K562 (cell line): ENCODE results near the gene ZNF618. TPM values are rescaled to one million over a fixed set of nuclear protein-coding genes. Genes with fewer than 3 reads are reported as not detected.

ENCODE experiments used
- ATAC-seq: fragments of 200-7000 bp; cut with Tn5 transposase; 3 replicates; pipeline ENCODE4 v1.9.1; 2020; ENCODE audit warnings: moderate library complexity
- BruUV-seq: library from RNA; stranded (reverse); fragments of 400-500 nt; replicated peaks from 2 replicates; lab custom pipeline; 2021; lab: Mats Ljungman, UMichigan
- CTCF ChIA-PET: fragments of 300-600 bp; formaldehyde crosslinking; extraction: SDS; loops from one replicate; lab custom pipeline; 2021; ENCODE audit warnings: low intra/inter-chr PET ratio; lab: Yijun Ruan, JAX
- POLR2A ChIA-PET: fragments of 300-600, 350-650 bp; sonication (Branson Sonifier 250); formaldehyde crosslinking; extraction: SDS; loops from one replicate; lab custom pipeline; 2021; ENCODE audit warnings: antibody characterized with exemption, inconsistent platforms; lab: Yijun Ruan, JAX
- DNase-seq, 4 experiments: peaks; one replicate each; pipeline versions ENCODE4 v3.0.0 to v3.0.0-alpha.2; 2011 to 2018; ENCODE audit warnings: low spot score in 3 of 4, mixed read lengths in 3 of 4; ENCODE audit errors: extremely low read depth in 1 of 4
- FAIRE-seq: peaks from 2 replicates; lab custom pipeline; 2011; peaks lifted over from hg19 to GRCh38; lab: Jason Lieb, UNC
- H2AFZ ChIP-seq: 2 replicates; pipeline ENCODE4 v1.6.0; 2011; ENCODE audit warnings: low read depth, low read length, control low read depth, inconsistent platforms
- H3K27ac ChIP-seq: fragments of 200-600 bp; 3 replicates; pipeline ENCODE4 v1.8.0; 2011; ENCODE audit warnings: low read depth, mild to moderate bottlenecking, control low read depth, inconsistent platforms, low read length, moderate library complexity, mixed read lengths; ENCODE audit errors: extremely low read depth
- H3K27me3 ChIP-seq, 2 experiments: fragments of 300-600 bp in 1 of 2; 2 replicates in 1 of 2; 3 replicates in 1 of 2; pipeline versions ENCODE4 v1.6.0 to v1.8.0; 2011; ENCODE audit warnings: inconsistent platforms in 2 of 2, low read length in 2 of 2, mild to moderate bottlenecking in 1 of 2, mixed read lengths in 1 of 2, moderate library complexity in 1 of 2; ENCODE audit not compliant: control insufficient read depth in 2 of 2, insufficient read depth in 2 of 2
- H3K36me3 ChIP-seq: fragments of 300-600 bp; 3 replicates; pipeline ENCODE4 v1.8.0; 2011; ENCODE audit warnings: mild to moderate bottlenecking, low read length, inconsistent platforms; ENCODE audit not compliant: control insufficient read depth, insufficient read depth
- H3K4me1 ChIP-seq, 2 experiments: fragments of 200-600 bp in 1 of 2; replicated peaks in 1 of 2; 2 replicates in 1 of 2; 3 replicates in 1 of 2; pipeline versions ENCODE4 v1.5.1 to v1.8.0; 2011; ENCODE audit warnings: inconsistent platforms in 2 of 2, low read length in 2 of 2, mild to moderate bottlenecking in 1 of 2, mixed read lengths in 1 of 2, moderate library complexity in 1 of 2; ENCODE audit not compliant: control insufficient read depth in 2 of 2, insufficient read depth in 2 of 2
- H3K4me2 ChIP-seq: 2 replicates; pipeline ENCODE4 v1.6.1; 2011; ENCODE audit warnings: low read length, control low read depth, inconsistent platforms, mixed read lengths; ENCODE audit not compliant: insufficient read depth
- H3K4me3 ChIP-seq: fragments of 200-600 bp; sonication (generic), shearing (Covaris generic); 2 replicates; pipeline ENCODE4 v1.5.1; 2016; ENCODE audit warnings: control low read depth, inconsistent platforms
- H3K79me2 ChIP-seq: fragments of 200-600 bp; 3 replicates; pipeline ENCODE4 v1.8.0; 2011; ENCODE audit warnings: low read length, inconsistent platforms; ENCODE audit not compliant: control insufficient read depth, insufficient read depth
- H3K9ac ChIP-seq, 2 experiments: 2 replicates each; pipeline versions ENCODE4 v1.6.0 to v1.6.1; 2011; ENCODE audit warnings: low read depth in 2 of 2, low read length in 2 of 2, control low read depth in 1 of 2, inconsistent platforms in 1 of 2, mild to moderate bottlenecking in 1 of 2, mixed read lengths in 1 of 2; ENCODE audit not compliant: insufficient read depth in 1 of 2
- H3K9me1 ChIP-seq: one replicate; pipeline ENCODE4 v1.6.0; 2011; ENCODE audit warnings: inconsistent platforms, mild to moderate bottlenecking, low read length, moderate library complexity; ENCODE audit not compliant: control insufficient read depth, insufficient read depth
- H3K9me3 ChIP-seq: replicated peaks from 2 replicates; pipeline ENCODE4 v1.5.1; 2011; ENCODE audit warnings: low read depth, low read length, inconsistent platforms; ENCODE audit not compliant: control insufficient read depth, insufficient read depth
- H4K20me1 ChIP-seq: replicated peaks from 2 replicates; pipeline ENCODE4 v1.6.1; 2011; ENCODE audit warnings: low read length, inconsistent platforms, mixed read lengths; ENCODE audit not compliant: control insufficient read depth, insufficient read depth
- RAD21 ChIP-seq, 2 experiments: fragments of 250-450 bp in 1 of 2; fragments of 450-650 bp in 1 of 2; sonication (Bioruptor Pico) in 1 of 2; formaldehyde crosslinking in 1 of 2; IDR thresholded peaks in 1 of 2; conservative IDR thresholded peaks in 1 of 2; 2 replicates each; pipeline versions ENCODE4 v1.4.0 to v1.8.0; 2020 to 2022; ENCODE audit warnings: mild to moderate bottlenecking in 2 of 2, moderate library complexity in 1 of 2
- RAD51 ChIP-seq: fragments of 450-650 bp; IDR thresholded peaks from 2 replicates; pipeline ENCODE4 v1.7.1; 2016; ENCODE audit warnings: low read depth, mild to moderate bottlenecking, borderline replicate concordance
- WGBS: fragments of 100-300 bp; shearing (Covaris generic); methylation state at CpG from one replicate; pipeline ENCODE4 v1.1.6; 2016; ENCODE audit warnings: low coverage, mixed read lengths; ENCODE audit not compliant: insufficient coverage; ENCODE audit errors: missing lambda C conversion rate; 5-methylcytosine and 5-hydroxymethylcytosine counted together
- in situ Hi-C: fragments of 300-500 bp; cut with MboI; formaldehyde crosslinking; loops from 4 replicates; pipeline ENCODE4 v1.15.0; 2018; ENCODE audit warnings: inconsistent platforms, mixed read lengths
- intact Hi-C: fragments of 100-400 bp; cut with micrococcal nuclease; formaldehyde crosslinking; loops from 2 replicates; pipeline ENCODE4 v1.14.2; 2022
- polyA plus RNA-seq, 8 experiments: library from polyadenylated mRNA; depleted of rRNA in 4 of 8; stranded (reverse) in 5 of 8; unstranded in 3 of 8; fragments of >200 nt; fragmentation: Nextera tagmentation in 2 of 8; fragmentation: Illumina TruSeq in 1 of 8; extraction: Ambion mirVana in 2 of 8; extraction: Trizol in 1 of 8; gene quantifications; 2 replicates each; pipeline versions ENCODE4 v1.2.1 to v1.2.3, GENCODE V29; 2011 to 2014; ENCODE audit warnings: inconsistent platforms in 1 of 8, missing spikeins in 1 of 8
- total RNA-seq, 7 experiments: library from RNA; depleted of rRNA in 6 of 7; stranded (reverse); fragments of >200 nt in 6 of 7; fragmentation: Illumina TruSeq in 2 of 7; extraction: Trizol in 2 of 7; gene quantifications; 2 replicates each; pipeline versions ENCODE4 v1.2.1 to v1.2.3, GENCODE V29; 2011 to 2021; ENCODE audit warnings: low replicate concordance in 1 of 7
- TF ChIP-seq, protein P1 (sequence below): sonication (generic); formaldehyde crosslinking; IDR thresholded peaks from 2 replicates; pipeline ENCODE4 v1.8.0; 2022; ENCODE audit warnings: mild to moderate bottlenecking, low read depth, missing genetic modification reagents

ZNF618 gene
- total and polyA plus RNA-seq, 9 of the 15 experiments (the other 6 are each of a cell fraction or from before 2014, with no cell fraction given), result 0.08 to 13.7 (median 3.4) TPM

DNA sequence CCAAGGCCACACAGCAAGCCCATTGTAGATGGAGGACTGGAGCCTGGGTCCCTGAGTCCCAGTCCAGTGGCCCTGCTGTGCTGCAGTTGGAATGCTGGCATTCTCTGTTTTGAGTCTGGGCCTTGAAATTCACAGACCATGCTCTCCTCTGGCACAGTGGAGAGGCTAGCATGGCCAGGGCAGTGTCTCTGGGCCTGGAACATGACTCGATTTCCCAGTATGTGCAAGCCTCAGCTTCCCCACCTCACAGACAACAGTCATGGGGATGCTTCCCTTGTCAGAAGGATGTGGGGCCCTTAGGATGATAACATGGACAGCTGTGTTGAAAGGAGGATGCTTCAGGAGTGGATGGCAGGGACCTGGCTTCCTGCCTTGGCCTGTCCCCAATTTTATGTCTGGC, 110.8 kb downstream of the ZNF618 start:
- Histone ChIP-seq H3K9me3 (no peaks in the 10 kb centered on the region), H3K4me1 (no peaks in the 10 kb centered on the region; a peak in 1 of 5 replicates), H3K27ac (no peak overlapping the region), H3K36me3 (peaks cover 5% of the 10 kb centered on the region; the same call in 1 of the 3 replicates), H3K4me3 (no peak overlapping the region), H3K9ac (no peak overlapping the region), H3K27me3 (no peaks in the 10 kb centered on the region), H2AFZ (no peak overlapping the region), H3K79me2 (no peaks in the 10 kb centered on the region), H4K20me1 (0 out of 2 replicates have a peak, but pooled peaks cover 10% of the 10 kb centered on the region), H3K4me2 (no peak overlapping the region), H3K9me1 (peaks cover 4% of the 10 kb centered on the region)
- ChIA-PET POLR2A (no interaction called here), CTCF (no interaction called here)
- ATAC-seq, result no peak
- FAIRE-seq, result no peak
- no TSS peak for BruUV-seq
- in situ Hi-C loops, result no loop called here
- no peak for TF ChIP-seq RAD21 (CRISPR knock-in tag; conservative IDR thresholded peaks at IDR 0.05 in 1 of 2, IDR thresholded peaks at IDR 0.05 in 1 of 2)
- TF ChIP-seq, protein P1, sequence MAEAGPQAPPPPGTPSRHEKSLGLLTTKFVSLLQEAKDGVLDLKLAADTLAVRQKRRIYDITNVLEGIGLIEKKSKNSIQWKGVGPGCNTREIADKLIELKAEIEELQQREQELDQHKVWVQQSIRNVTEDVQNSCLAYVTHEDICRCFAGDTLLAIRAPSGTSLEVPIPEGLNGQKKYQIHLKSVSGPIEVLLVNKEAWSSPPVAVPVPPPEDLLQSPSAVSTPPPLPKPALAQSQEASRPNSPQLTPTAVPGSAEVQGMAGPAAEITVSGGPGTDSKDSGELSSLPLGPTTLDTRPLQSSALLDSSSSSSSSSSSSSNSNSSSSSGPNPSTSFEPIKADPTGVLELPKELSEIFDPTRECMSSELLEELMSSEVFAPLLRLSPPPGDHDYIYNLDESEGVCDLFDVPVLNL (CRISPR knock-in tag), result no peak
- 50% methylated on average over 1 of the region's 1 CpG for WGBS
- intact Hi-C loops, result no loop called here
- no peak for DNase-seq

DNA sequence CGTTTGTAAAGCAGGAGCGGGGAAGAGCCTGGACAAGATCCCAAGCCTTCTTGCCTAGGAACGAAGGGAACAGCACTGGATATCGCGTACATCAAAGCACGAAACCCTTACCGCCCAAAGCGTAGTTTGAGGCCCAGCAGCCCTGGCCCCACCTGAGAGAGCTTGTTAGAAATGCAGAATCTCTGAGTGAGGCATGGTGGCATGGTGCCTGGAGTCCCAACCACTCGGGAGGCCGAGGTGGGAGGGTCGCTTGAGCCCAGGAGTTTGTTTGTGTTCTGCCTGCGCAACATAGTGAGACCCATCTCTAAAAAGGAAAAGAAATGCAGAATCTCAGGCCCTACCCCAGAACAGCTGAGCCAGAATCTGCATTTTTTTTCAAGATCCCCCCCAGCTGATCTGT, 111.4 kb downstream of the ZNF618 start:
- DNase-seq, result no peak
- H3K4me3 ChIP-seq, result no peak overlapping the region
- intact Hi-C loops, result no loop called here
- no peak overlapping the region for H3K27ac ChIP-seq
- H3K27me3 ChIP-seq, result no peaks in the 10 kb centered on the region
- H3K9ac ChIP-seq, result no peak overlapping the region
- H4K20me1 ChIP-seq, result 0 out of 2 replicates have a peak, but pooled peaks cover 10% of the 10 kb centered on the region
- BruUV-seq, result no TSS peak
- no peaks in the 10 kb centered on the region for H3K79me2 ChIP-seq
- TF ChIP-seq RAD51, result no peak
- H3K9me1 ChIP-seq, result peaks cover 4% of the 10 kb centered on the region
- no peak overlapping the region for H3K4me2 ChIP-seq
- ChIA-PET POLR2A (no interaction called here), CTCF (no interaction called here)
- no peak overlapping the region for H2AFZ ChIP-seq
- WGBS, result 59% methylated on average over 12 of the region's 12 CpGs
- ATAC-seq, result no peak
- no peak for FAIRE-seq
- H3K36me3 ChIP-seq, result peaks cover 5% of the 10 kb centered on the region; the same call in 1 of the 3 replicates
- H3K4me1 ChIP-seq, result no peaks in the 10 kb centered on the region; a peak in 1 of 5 replicates
- H3K9me3 ChIP-seq, result no peaks in the 10 kb centered on the region
- in situ Hi-C loops, result no loop called here
